Astrocyte (in vitro differentiated cells and primary cell): ENCODE results near the gene SH3GL3. TPM values are rescaled to one million over a fixed set of nuclear protein-coding genes. Genes with fewer than 3 reads are reported as not detected.

Experiments
- DNase-seq: peaks from one replicate; pipeline ENCODE4 v3.0.0-alpha.2; 2010; ENCODE audit warnings: low read depth
- FAIRE-seq: peaks from 2 replicates; lab custom pipeline; 2011; peaks lifted over from hg19 to GRCh38; lab: Jason Lieb, UNC
- H2AFZ ChIP-seq: 2 replicates; pipeline ENCODE4 v1.6.0; 2012; ENCODE audit warnings: low read depth, low read length, inconsistent platforms
- H3K27ac ChIP-seq: 2 replicates; pipeline ENCODE4 v1.5.1; 2011; ENCODE audit warnings: low read depth, low read length, inconsistent platforms
- H3K27me3 ChIP-seq: 2 replicates; pipeline ENCODE4 v1.6.0; 2011; ENCODE audit warnings: low read length, inconsistent platforms; ENCODE audit not compliant: insufficient read depth
- H3K36me3 ChIP-seq: 2 replicates; pipeline ENCODE4 v1.5.1; 2011; ENCODE audit warnings: low read length, inconsistent platforms; ENCODE audit not compliant: insufficient read depth
- H3K4me1 ChIP-seq: 2 replicates; pipeline ENCODE4 v1.5.1; 2011; ENCODE audit warnings: low read length, inconsistent platforms; ENCODE audit not compliant: insufficient read depth
- H3K4me2 ChIP-seq: 2 replicates; pipeline ENCODE4 v1.6.0; 2012; ENCODE audit warnings: low read length, inconsistent platforms
- H3K4me3 ChIP-seq: 2 replicates; pipeline ENCODE4 v1.5.1; 2011; ENCODE audit warnings: low read depth, mild to moderate bottlenecking, low read length, inconsistent platforms; ENCODE audit not compliant: insufficient read depth
- H3K79me2 ChIP-seq: 2 replicates; pipeline ENCODE4 v1.6.0; 2012; ENCODE audit warnings: mild to moderate bottlenecking, low read length, inconsistent platforms; ENCODE audit not compliant: insufficient read depth
- H3K9ac ChIP-seq: 2 replicates; pipeline ENCODE4 v1.6.0; 2012; ENCODE audit warnings: mild to moderate bottlenecking, low read length, inconsistent platforms
- H3K9me3 ChIP-seq: 2 replicates; pipeline ENCODE4 v1.5.1; 2012; ENCODE audit warnings: low read depth, mild to moderate bottlenecking, low read length, inconsistent platforms; ENCODE audit not compliant: insufficient read depth
- H4K20me1 ChIP-seq: 2 replicates; pipeline ENCODE4 v1.6.0; 2012; ENCODE audit warnings: low read length, inconsistent platforms; ENCODE audit not compliant: insufficient read depth
- H3K27ac Mint-ChIP-seq: one replicate; pipeline ENCODE4 v1.8.0; 2021; ENCODE audit warnings: mild to moderate bottlenecking, mixed read lengths; ENCODE audit not compliant: unreplicated experiment
- H3K27me3 Mint-ChIP-seq: one replicate; pipeline ENCODE4 v1.8.0; 2021; ENCODE audit warnings: low read depth, mixed read lengths; ENCODE audit not compliant: unreplicated experiment
- H3K36me3 Mint-ChIP-seq: one replicate; pipeline ENCODE4 v1.8.0; 2021; ENCODE audit warnings: low read depth, mixed read lengths; ENCODE audit not compliant: unreplicated experiment
- H3K4me1 Mint-ChIP-seq: one replicate; pipeline ENCODE4 v1.8.0; 2021; ENCODE audit warnings: low read depth, mixed read lengths; ENCODE audit not compliant: unreplicated experiment
- H3K4me3 Mint-ChIP-seq: one replicate; pipeline ENCODE4 v1.8.0; 2021; ENCODE audit warnings: mild to moderate bottlenecking, moderate library complexity, mixed read lengths; ENCODE audit not compliant: unreplicated experiment
- H3K9me3 Mint-ChIP-seq: one replicate; pipeline ENCODE4 v1.8.0; 2021; ENCODE audit warnings: mild to moderate bottlenecking, mixed read lengths; ENCODE audit not compliant: unreplicated experiment
- CTCF ChIP-seq: IDR thresholded peaks from 2 replicates; pipeline ENCODE4 v1.5.1; 2011; ENCODE audit warnings: low read depth, mild to moderate bottlenecking, inconsistent platforms, low read length, moderate library complexity; ENCODE audit not compliant: insufficient read depth
- EZH2 ChIP-seq: IDR thresholded peaks from 2 replicates; pipeline ENCODE4 v1.6.1; 2012; ENCODE audit warnings: mild to moderate bottlenecking, low read length, inconsistent platforms; ENCODE audit not compliant: insufficient read depth
- total RNA-seq: library from RNA; stranded (reverse); gene quantifications from 2 replicates; pipeline ENCODE4 v1.2.1, GENCODE V29; 2021

Gene SH3GL3
- total RNA-seq, 1 donor from 2014 or later, result 2.7 TPM

GRCh38 chr15:83458381-83458780 lies 11.2 kb downstream of the SH3GL3 start:
- Mint-ChIP-seq H3K9me3 (peaks cover 6% of the 10 kb centered on the region), H3K27ac (no peak overlapping the region)
- FAIRE-seq, result no peak

GRCh38 chr15:83462026-83462425 lies 14.9 kb downstream of the SH3GL3 start:
- no peaks in the 10 kb centered on the region for H3K27me3 Mint-ChIP-seq
- no peaks in the 10 kb centered on the region for H3K36me3 ChIP-seq
- H3K9me3 Mint-ChIP-seq, result peaks cover 6% of the 10 kb centered on the region
- H3K4me1 Mint-ChIP-seq, result no peaks in the 10 kb centered on the region
- no peak overlapping the region for H3K9ac ChIP-seq
- no peaks in the 10 kb centered on the region for H3K9me3 ChIP-seq
- DNase-seq (no peak), FAIRE-seq (no peak)
- H3K27ac Mint-ChIP-seq, result no peak overlapping the region
- no peaks in the 10 kb centered on the region for H3K36me3 Mint-ChIP-seq
- no peak overlapping the region for H3K4me3 Mint-ChIP-seq
- no peaks in the 10 kb centered on the region for H3K27me3 ChIP-seq
- no peaks in the 10 kb centered on the region for H3K79me2 ChIP-seq
- TF ChIP-seq CTCF (no peak), EZH2 (no peak)
- no peak overlapping the region for H3K27ac ChIP-seq
- H3K4me1 ChIP-seq, result no peaks in the 10 kb centered on the region
- no peaks in the 10 kb centered on the region for H4K20me1 ChIP-seq
- no peak overlapping the region for H3K4me2 ChIP-seq
- H2AFZ ChIP-seq, result no peak overlapping the region
- H3K4me3 ChIP-seq, result no peak overlapping the region

More at GRCh38 chr15:83458381-83458780, 11.2 kb downstream of the SH3GL3 start:
- Histone ChIP-seq H4K20me1 (no peaks in the 10 kb centered on the region), H3K9me3 (no peaks in the 10 kb centered on the region), H2AFZ (no peak overlapping the region), H3K4me2 (no peak overlapping the region), H3K9ac (no peak overlapping the region), H3K27ac (no peak overlapping the region), H3K79me2 (no peaks in the 10 kb centered on the region), H3K36me3 (no peaks in the 10 kb centered on the region), H3K27me3 (no peaks in the 10 kb centered on the region), H3K4me3 (no peak overlapping the region), H3K4me1 (no peaks in the 10 kb centered on the region)
- H3K27me3 Mint-ChIP-seq, result no peaks in the 10 kb centered on the region
- H3K4me3 Mint-ChIP-seq, result no peak overlapping the region
- no peak for DNase-seq
- H3K4me1 Mint-ChIP-seq, result no peaks in the 10 kb centered on the region
- H3K36me3 Mint-ChIP-seq, result no peaks in the 10 kb centered on the region
- TF ChIP-seq EZH2, result no peak

- no peaks in the 10 kb centered on the region for H3K9me3 ChIP-seq
Observed at GRCh38 chr15:83462953-83463433, 15.9 kb downstream of the SH3GL3 start.

More at GRCh38 chr15:83462953-83463433, 15.9 kb downstream of the SH3GL3 start:
- no peak for TF ChIP-seq CTCF
- TF ChIP-seq EZH2, result no peak
- Mint-ChIP-seq H3K4me1 (no peaks in the 10 kb centered on the region), H3K36me3 (no peaks in the 10 kb centered on the region), H3K9me3 (peaks cover 6% of the 10 kb centered on the region), H3K4me3 (no peak overlapping the region), H3K27me3 (no peaks in the 10 kb centered on the region), H3K27ac (no peak overlapping the region)
- Histone ChIP-seq H4K20me1 (no peaks in the 10 kb centered on the region), H3K4me3 (no peak overlapping the region), H2AFZ (no peak overlapping the region), H3K9ac (no peak overlapping the region), H3K4me2 (no peak overlapping the region), H3K27ac (no peak overlapping the region), H3K4me1 (no peaks in the 10 kb centered on the region), H3K79me2 (no peaks in the 10 kb centered on the region), H3K27me3 (no peaks in the 10 kb centered on the region), H3K36me3 (no peaks in the 10 kb centered on the region)
- no peak for DNase-seq
- no peak for FAIRE-seq
